Right hindlimb (tissue), 1 donor: ENCODE data around the gene PRR33.
A peak's percentile ranks its signal among the peaks of the same experiment; 100 is the strongest.

Experiments used
- DNase-seq: peaks from one replicate; pipeline ENCODE4 v3.0.0-alpha.2; 2018

Gene PRR33

GRCh38 chr11:1916132-1916985 lies 24.7 kb upstream of the PRR33 start:
- peak; percentile 23 for DNase-seq

GRCh38 chr11:1915795-1916131 lies 24.1 kb upstream of the PRR33 start:
- no peak for DNase-seq

- DNase-seq = no peak
Measured at GRCh38 chr11:1913271-1914060, 21.8 kb upstream of the PRR33 start.

- no peak for DNase-seq
Measured at GRCh38 chr11:1912289-1912878, 20.7 kb upstream of the PRR33 start.

GRCh38 chr11:1909524-1909923 lies 17.8 kb upstream of the PRR33 start:
- DNase-seq = no peak

- DNase-seq = peak; percentile 90
Measured at GRCh38 chr11:1908618-1909017, 16.9 kb upstream of the PRR33 start.

GRCh38 chr11:1906611-1907423 lies 15.1 kb upstream of the PRR33 start:
- no peak for DNase-seq

- no peak for DNase-seq
Measured at GRCh38 chr11:1906181-1906580, 14.5 kb upstream of the PRR33 start.

GRCh38 chr11:1899686-1900085 lies 8.0 kb upstream of the PRR33 start:
- DNase-seq = no peak

- no peak for DNase-seq
Measured at GRCh38 chr11:1899090-1899489, 7.4 kb upstream of the PRR33 start.

- no peak for DNase-seq
Measured at GRCh38 chr11:1896923-1897322, 5.2 kb upstream of the PRR33 start.

- DNase-seq = no peak
Measured at GRCh38 chr11:1896468-1896867, 4.8 kb upstream of the PRR33 start.

- DNase-seq = no peak
Measured at GRCh38 chr11:1894759-1895158, 3.1 kb upstream of the PRR33 start.

GRCh38 chr11:1893581-1894359 lies 2.1 kb upstream of the PRR33 start:
- no peak for DNase-seq

GRCh38 chr11:1892558-1892957 lies 863 bp upstream of the PRR33 start:
- DNase-seq = no peak

- peak; percentile 19 for DNase-seq
Measured at GRCh38 chr11:1892116-1892515, 421 bp upstream of the PRR33 start.

- peak; percentile 59 for DNase-seq
Measured at GRCh38 chr11:1890856-1891830, 552 bp downstream of the PRR33 start.

- no peak for DNase-seq
Measured at GRCh38 chr11:1889941-1890855, 1.5 kb downstream of the PRR33 start.

- peak; percentile 56 for DNase-seq
Measured at GRCh38 chr11:1889224-1889930, 2.3 kb downstream of the PRR33 start.
